Panc1 (cell line): ENCODE results near the gene UGT2A1. TPM values are rescaled to one million over a fixed set of nuclear protein-coding genes. Genes with fewer than 3 reads are reported as not detected.

Experiments
- ATAC-seq: fragments of 200-7000 bp; cut with Tn5 transposase; 2 replicates; pipeline ENCODE4 v1.9.1; 2020; ENCODE audit warnings: mild to moderate bottlenecking, moderate library complexity
- BruUV-seq: library from RNA; stranded (reverse); fragments of 400-500 nt; replicated peaks from 2 replicates; lab custom pipeline; 2021; lab: Mats Ljungman, UMichigan
- CTCF ChIA-PET: fragments of 300-600 bp; sonication (Branson Sonifier 250); formaldehyde crosslinking; loops from one replicate; lab custom pipeline; 2022; ENCODE audit warnings: antibody characterized with exemption; lab: Charles Lee
- POLR2A ChIA-PET: fragments of 300-600 bp; sonication (Branson Sonifier 250); formaldehyde crosslinking; loops from one replicate; lab custom pipeline; 2022; ENCODE audit warnings: antibody characterized with exemption; lab: Charles Lee
- DNase-seq: peaks from one replicate; pipeline ENCODE4 v3.0.0-alpha.2; 2010; ENCODE audit warnings: low read depth, low spot score
- H3K27ac ChIP-seq: 2 replicates; pipeline ENCODE4 v1.5.1; 2011; ENCODE audit warnings: mild to moderate bottlenecking, low read length, inconsistent platforms
- H3K27me3 ChIP-seq: fragments of 200-500 bp; sonication (Bioruptor generic); 2 replicates; pipeline ENCODE4 v1.6.0; 2014; ENCODE audit warnings: low read length, inconsistent platforms; ENCODE audit not compliant: control insufficient read depth, insufficient read depth
- H3K36me3 ChIP-seq: fragments of 200-500 bp; sonication (Bioruptor generic); 2 replicates; pipeline ENCODE4 v1.5.1; 2014; ENCODE audit warnings: inconsistent platforms, mild to moderate bottlenecking, low read length, moderate library complexity; ENCODE audit not compliant: control insufficient read depth, insufficient read depth
- H3K4me1 ChIP-seq: 2 replicates; pipeline ENCODE4 v1.5.1; 2011; ENCODE audit warnings: inconsistent platforms, mild to moderate bottlenecking, low read length, moderate library complexity; ENCODE audit not compliant: control insufficient read depth, insufficient read depth
- H3K4me3 ChIP-seq, 2 experiments: 2 replicates each; pipeline ENCODE4 v1.5.1; 2011 to 2012; ENCODE audit warnings: low read depth in 2 of 2, low read length in 2 of 2, mild to moderate bottlenecking in 2 of 2, inconsistent platforms in 1 of 2, moderate library complexity in 1 of 2
- H3K9me3 ChIP-seq: fragments of 200-500 bp; sonication (Bioruptor generic); 2 replicates; pipeline ENCODE4 v1.5.1; 2014; ENCODE audit warnings: low read depth, mild to moderate bottlenecking, inconsistent platforms, low read length, moderate library complexity; ENCODE audit not compliant: control insufficient read depth, insufficient read depth
- CTCF ChIP-seq: fragments of 450-650 bp; IDR thresholded peaks from 2 replicates; pipeline ENCODE4 v1.5.1; 2017; ENCODE audit warnings: mild to moderate bottlenecking
- POLR2AphosphoS5 ChIP-seq: IDR thresholded peaks from 2 replicates; pipeline ENCODE4 v1.6.1; 2012; ENCODE audit warnings: mild to moderate bottlenecking, low read depth, low read length, moderate library complexity
- REST ChIP-seq, 2 experiments: IDR thresholded peaks; 2 replicates each; pipeline ENCODE4 v1.6.1; 2011 to 2012; ENCODE audit warnings: low read depth in 2 of 2, control low read depth in 1 of 2, low read length in 1 of 2, mild to moderate bottlenecking in 1 of 2, moderate library complexity in 1 of 2; ENCODE audit not compliant: insufficient read depth in 1 of 2
- SIN3A ChIP-seq: IDR thresholded peaks from 2 replicates; pipeline ENCODE4 v1.6.1; 2012; ENCODE audit warnings: low read depth, mild to moderate bottlenecking, low read length, moderate library complexity, borderline replicate concordance; ENCODE audit not compliant: insufficient read depth
- TCF7L2 ChIP-seq: IDR thresholded peaks from 2 replicates; pipeline ENCODE4 v1.6.1; 2011; ENCODE audit warnings: mild to moderate bottlenecking, low read depth, low read length, inconsistent platforms
- in situ Hi-C: cut with HindIII; loops from 2 replicates; pipeline ENCODE4 v1.10.0; 2016; ENCODE audit warnings: low sequenced_read_pairs, low pct_unique_long_range_greater_than_20kb
- intact Hi-C: fragments of 100-400 bp; cut with micrococcal nuclease; formaldehyde crosslinking; loops from one replicate; pipeline ENCODE4 v1.10.0; 2022; ENCODE audit not compliant: unreplicated experiment
- total RNA-seq: library from RNA; stranded (reverse); gene quantifications from one replicate; pipeline ENCODE4 v1.2.1, GENCODE V29; 2021; ENCODE audit not compliant: unreplicated experiment

UGT2A1 gene
- total RNA-seq, 1 experiment from 2014 or later, result not detected

GRCh38 chr4:69701696-69702095 lies 48.6 kb upstream of the UGT2A1 start:
- ChIA-PET CTCF (no interaction called here), POLR2A (no interaction called here)
- Histone ChIP-seq H3K9me3 (no peaks in the 10 kb centered on the region), H3K4me1 (no peaks in the 10 kb centered on the region), H3K36me3 (no peaks in the 10 kb centered on the region), H3K4me3 (no peak overlapping the region), H3K27me3 (no peaks in the 10 kb centered on the region), H3K27ac (no peak overlapping the region)
- intact Hi-C loops (no loop called here), in situ Hi-C loops (no loop called here)
- TF ChIP-seq POLR2AphosphoS5, result no peak
- no peak for TF ChIP-seq REST (IDR thresholded peaks at IDR 0.05; ENCODE audit: insufficient read depth in 1 of 2, low read depth in 2 of 2, low read length in 1 of 2)
- no peak for TF ChIP-seq TCF7L2
- TF ChIP-seq CTCF, result no peak
- TF ChIP-seq SIN3A, result no peak
- BruUV-seq, result no TSS peak
- DNase-seq, result no peak
- no peak for ATAC-seq

GRCh38 chr4:69697536-69698242 lies 44.6 kb upstream of the UGT2A1 start:
- Histone ChIP-seq H3K4me3 (no peak overlapping the region), H3K9me3 (no peaks in the 10 kb centered on the region), H3K27ac (no peak overlapping the region), H3K27me3 (no peaks in the 10 kb centered on the region), H3K4me1 (no peaks in the 10 kb centered on the region), H3K36me3 (no peaks in the 10 kb centered on the region)
- ChIA-PET POLR2A (no interaction called here), CTCF (no interaction called here)
- BruUV-seq, result no TSS peak
- in situ Hi-C loops, result no loop called here
- intact Hi-C loops, result loop anchor here (10.0 kb wide), 1 partner anchor 487 kb away; no protein-coding TSS in a partner anchor
- DNase-seq, result no peak
- no peak for ATAC-seq
- TF ChIP-seq POLR2AphosphoS5 (no peak), TCF7L2 (no peak), CTCF (no peak), SIN3A (no peak), REST (IDR thresholded peaks at IDR 0.05; ENCODE audit: insufficient read depth in 1 of 2, low read depth in 2 of 2, low read length in 1 of 2) (no peak)
